ENCODE results near the gene BCR.

The BCR gene

GRCh38 chr22:23263651-23264555 lies 83.6 kb downstream of the BCR start:
- DNase-seq = peak; percentile 77 to 83

- no peak for DNase-seq
Observed at GRCh38 chr22:23264610-23265367, 84.5 kb downstream of the BCR start.

DNA sequence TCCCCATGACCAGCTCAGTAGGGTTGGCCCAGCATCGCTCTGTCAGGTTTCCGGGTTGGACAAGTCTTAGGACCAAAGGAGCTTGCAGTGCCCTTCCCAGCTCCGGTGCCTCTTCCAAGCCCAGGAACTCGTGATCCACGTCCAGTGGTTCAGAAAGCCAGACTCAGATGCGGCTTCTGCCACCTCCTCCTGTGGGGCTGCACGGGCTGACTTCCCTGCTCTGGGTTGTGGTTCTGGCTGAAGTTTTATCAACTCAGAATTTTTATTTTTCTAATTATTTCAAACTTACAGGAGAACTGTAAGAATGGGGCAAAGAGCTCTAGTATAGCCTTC lies 85.0 kb downstream of the BCR start:
- DNase-seq = no peak

- DNase-seq = no peak
Observed at GRCh38 chr22:23266780-23267179, 86.5 kb downstream of the BCR start.

DNA sequence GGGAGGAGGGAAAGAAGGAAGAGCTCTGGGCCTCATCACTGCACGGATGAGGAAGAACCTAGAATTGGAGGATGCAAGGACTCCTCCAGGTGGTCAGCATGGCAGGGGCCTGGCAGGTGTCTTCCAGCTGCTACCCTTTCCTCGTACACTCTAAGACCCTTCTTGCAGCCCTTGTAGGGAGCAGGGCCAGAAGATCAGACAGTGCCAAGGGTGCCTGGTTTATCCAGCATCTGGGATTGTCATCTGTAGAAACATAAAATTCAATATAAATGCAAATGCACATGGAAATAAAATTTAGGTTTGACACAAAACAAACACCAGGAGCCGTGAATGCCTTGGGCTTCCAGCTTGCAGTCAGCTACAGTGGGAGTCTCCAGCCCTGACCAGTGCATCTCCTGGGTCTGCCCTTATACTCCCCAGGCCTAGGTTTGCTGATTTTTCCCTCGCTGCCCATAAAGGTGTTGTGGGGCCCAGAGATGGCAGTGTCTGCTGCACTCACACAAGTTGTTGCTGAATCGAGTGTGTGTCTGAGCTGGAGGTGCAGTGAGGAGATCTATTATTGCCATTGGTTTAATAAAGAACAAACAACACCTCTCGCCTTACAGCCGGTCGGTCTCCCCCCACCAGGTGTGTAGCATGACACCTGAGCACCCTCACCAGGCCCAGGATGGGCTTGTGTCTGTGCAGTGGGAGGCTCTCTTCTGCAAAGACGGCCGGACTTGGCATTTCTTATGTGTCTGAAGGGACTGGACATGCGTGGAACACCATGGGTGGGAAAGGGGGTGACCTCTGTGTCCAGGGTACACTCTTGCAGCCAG lies 87.1 kb downstream of the BCR start:
- DNase-seq = no peak

DNA sequence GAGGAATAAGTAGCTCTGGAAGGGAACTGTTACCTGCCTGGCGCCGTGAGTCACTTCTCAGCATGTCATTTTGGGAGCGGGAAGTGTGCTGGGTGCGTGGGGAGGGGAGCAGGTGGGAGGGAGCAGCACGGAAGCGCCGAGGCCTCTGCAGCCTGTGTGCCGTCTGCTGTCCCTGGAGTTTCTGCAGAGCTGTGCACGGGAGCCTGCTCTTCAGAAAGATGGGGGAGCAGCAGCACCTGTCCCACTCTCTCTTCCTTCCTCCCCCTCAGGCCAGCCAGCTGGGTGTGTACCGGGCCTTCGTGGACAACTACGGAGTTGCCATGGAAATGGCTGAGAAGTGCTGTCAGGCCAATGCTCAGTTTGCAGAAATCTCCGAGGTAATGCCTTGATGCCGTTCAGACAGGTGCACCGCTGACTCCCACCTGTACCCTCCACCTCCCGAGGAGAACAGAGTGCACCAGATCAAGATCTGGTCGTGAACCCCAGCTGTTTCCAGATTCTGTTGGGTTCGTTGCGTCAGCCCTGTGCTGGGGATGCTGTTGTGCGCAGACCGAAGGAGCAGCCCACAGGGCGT lies 87.9 kb downstream of the BCR start:
- no peak for DNase-seq

- no peak for DNase-seq
Observed at GRCh38 chr22:23268877-23269276, 88.6 kb downstream of the BCR start.

DNA sequence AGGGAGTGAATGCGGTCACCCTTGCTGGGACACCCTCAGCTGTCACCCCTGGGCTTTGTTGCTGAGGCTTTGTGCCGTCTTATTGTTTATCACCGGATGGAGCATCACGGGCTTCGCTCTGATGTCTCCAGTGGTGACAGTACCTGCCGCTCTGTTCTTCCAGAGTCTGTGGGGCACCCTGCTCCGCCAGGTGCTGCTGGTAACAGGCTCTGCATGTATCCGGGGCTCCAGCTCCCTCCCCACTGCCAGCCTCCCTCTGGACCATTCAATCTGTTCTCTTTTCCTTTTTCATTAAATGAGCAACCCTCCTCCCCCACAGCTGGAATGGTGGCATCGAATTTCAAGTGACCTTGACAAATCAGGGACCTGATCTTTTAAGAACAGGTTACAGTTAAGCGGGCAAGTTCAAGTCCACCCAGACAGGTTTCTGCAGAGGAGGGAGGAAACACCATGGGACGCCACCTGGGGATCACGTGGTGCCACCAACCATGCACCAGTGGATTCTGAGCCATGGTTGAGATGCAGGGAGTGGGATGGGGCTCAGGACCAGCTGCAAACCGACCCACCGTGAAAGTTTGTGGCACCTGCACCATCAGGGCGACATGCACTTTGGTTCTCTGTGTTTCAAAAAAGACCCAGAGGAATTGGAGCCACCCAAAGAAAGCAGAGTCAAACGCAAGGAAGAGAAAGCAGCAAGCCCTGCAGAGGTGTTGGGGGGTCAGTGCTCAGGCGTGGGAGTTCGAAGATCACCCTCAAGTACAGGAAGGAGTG lies 89.3 kb downstream of the BCR start:
- DNase-seq = peak in 1 of 2 donors; percentile 36

- no peak for DNase-seq
Observed at GRCh38 chr22:23270212-23270733, 90.0 kb downstream of the BCR start.

GRCh38 chr22:23270798-23271596 lies 90.7 kb downstream of the BCR start:
- DNase-seq = no peak

GRCh38 chr22:23271597-23271908 lies 91.2 kb downstream of the BCR start:
- DNase-seq = no peak

DNA sequence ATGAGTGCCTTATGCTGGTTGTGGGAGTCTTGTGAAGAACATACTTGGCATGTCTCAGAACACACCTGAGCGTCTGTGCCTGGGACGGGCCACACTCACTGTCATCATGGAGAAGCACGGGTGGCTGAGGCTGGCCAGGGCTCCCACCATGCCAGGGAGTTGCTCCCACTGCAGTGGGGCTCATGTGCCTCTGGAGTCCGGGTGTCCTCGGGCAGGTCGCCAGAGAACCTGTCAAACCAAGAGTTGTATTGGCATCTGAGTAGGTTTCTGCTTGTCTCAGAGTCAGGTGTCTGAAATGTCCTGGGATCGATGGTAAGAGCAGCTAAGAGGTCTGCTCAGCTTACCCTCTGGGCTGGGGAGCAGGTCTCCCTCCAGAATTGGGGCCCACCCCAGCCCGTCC lies 92.1 kb downstream of the BCR start:
- DNase-seq = no peak

GRCh38 chr22:23272834-23273233 lies 92.5 kb downstream of the BCR start:
- DNase-seq = no peak

GRCh38 chr22:23273445-23274145 lies 93.3 kb downstream of the BCR start:
- DNase-seq = no peak

DNA sequence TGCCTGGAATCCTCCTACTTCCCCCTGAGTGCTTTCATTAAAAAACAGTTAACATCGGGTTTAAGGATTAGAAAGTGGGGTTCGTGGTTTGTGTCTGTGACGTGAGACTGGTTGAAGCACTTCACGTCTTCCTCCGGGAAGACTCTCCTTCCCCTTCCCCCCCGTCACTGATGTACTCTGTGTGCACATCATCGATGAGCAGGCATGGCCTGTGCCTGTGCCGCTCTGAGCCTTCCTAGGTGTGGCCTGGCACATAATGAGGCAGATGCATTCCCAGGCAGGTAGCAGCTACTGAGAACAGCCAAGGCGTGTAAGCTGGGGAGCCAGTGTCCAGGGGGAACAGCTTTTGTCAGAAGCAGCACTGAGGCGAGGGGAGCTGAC lies 93.8 kb downstream of the BCR start:
- no peak for DNase-seq

DNA sequence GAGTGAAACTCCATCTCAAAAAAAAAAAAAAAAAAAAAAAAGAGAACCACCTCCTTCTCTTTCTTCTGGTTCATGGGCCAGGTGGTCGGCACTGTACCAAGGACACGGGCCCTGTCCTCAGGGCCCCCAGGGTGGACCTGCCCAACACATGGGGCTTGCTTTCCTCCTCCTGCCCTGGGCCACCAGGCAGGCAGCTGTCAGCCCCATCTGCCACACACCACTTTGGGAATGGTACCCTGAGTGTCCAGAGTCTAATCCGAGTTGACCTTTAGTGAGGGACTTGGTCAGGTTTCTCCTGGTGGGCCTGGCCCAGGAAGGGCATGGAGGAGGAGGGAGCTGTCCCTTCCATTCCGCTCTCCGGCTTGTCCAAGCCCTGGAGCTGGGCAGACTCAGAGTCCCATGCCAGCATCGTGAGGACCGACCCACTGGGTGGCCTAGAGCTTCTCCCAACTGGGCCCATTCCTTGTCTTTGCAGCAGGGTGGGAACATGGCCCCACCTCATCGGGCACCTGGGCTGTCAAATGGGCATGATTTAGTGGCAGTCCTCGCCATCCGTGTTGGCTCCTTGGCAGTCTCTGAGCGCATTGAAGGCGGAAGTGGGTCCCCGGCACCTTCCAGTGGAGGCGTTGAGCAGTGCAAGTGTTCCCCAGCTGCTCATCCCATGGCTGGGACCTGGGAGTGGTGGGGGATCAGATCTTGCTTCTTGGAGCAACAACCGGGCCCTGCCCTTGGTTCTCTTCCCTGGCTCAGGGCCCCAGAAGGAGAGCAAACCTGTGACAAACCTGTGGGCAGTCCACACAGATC lies 94.8 kb downstream of the BCR start:
- DNase-seq = no peak

DNA sequence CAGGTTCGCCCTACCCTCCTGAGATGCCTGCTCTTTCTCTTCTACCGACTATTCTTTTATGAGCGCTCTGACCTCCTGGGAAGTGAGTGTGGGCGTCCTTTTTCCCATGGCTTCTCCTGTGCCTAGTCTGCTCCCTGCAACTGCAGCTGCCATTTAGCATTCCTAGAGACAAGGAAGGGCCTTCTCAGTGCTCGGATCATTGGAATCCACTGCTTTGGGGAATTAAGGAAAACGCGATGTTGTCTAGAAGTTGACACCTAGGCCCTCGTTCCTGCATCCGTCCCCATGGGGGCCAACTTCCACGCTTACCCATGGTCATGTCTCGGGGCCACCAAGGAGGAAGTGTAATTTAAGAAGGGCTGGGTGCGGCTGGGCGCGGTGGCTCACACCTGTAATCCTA lies 95.4 kb downstream of the BCR start:
- DNase-seq = no peak

DNA sequence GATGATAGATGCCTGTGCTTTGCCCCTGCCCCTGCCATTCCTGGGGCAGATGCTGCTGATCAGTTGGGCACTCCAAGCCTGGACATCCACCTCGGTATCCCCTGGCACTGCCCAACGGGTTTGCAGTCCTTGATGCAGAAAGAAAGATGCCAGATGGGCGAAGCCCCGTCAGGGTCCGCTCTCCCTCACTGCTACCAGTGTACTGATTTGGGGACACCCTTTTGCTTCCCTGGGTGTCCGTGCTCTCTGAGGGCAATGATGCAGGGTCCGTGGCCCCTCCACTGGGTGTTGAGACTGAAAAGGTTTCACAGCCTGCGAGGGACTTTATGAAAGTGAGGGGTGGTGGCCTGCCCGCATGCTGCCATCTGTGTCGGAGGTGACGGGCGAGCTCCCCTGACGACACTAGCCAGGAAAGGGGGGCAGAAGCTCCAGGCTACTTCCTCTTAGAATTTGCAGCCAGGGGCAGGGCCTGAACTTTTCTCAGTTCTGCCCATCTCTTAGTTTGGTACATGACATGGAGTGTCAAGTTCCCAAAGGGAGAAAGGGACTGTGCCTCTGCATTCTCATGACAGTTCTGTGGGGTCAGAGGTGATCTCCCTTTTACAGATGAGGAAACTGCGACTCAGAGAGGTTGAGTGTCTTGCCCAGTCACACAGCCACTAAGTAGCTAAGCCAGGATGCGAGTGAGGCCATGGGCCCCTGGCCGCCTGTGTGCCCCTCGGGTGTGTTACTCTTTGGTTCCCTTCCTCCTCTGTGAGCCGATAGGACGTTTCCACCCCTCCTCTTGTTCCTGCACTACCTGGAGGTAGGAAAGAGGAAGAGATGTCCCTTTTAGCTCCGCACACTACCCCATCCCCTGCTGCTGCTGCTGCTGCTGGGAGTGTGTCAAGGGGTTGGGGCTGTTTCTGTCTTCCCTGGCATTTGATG lies 96.6 kb downstream of the BCR start:
- peak in 1 of 2 donors; percentile 50 for DNase-seq

Measured in CD4-positive, alpha-beta T cell treated with Interleukin-1 beta for 1 hour (primary cell).